A549 (cell line): Measurements from ENCODE around the gene EEF1AKMT1.

Experiments
- CBX8 ChIP-seq: fragments of 200-600 bp; sonication (generic); IDR thresholded peaks from 2 replicates; pipeline ENCODE4 v1.6.1; 2016
- CHD2 ChIP-seq: fragments of 150-350 bp; IDR thresholded peaks from 2 replicates; pipeline ENCODE4 v1.6.1; 2014; ENCODE audit warnings: low read length; ENCODE audit not compliant: partially characterized antibody
- CHD4 ChIP-seq: fragments of 200-600 bp; sonication (generic); IDR thresholded peaks from 2 replicates; pipeline ENCODE4 v1.6.1; 2016; ENCODE audit warnings: antibody characterized with exemption, mild to moderate bottlenecking, borderline replicate concordance
- CTCF ChIP-seq: fragments of >200 bp; sonication (Bioruptor Twin); formaldehyde crosslinking; IDR thresholded peaks from 3 replicates; pipeline ENCODE4 v1.5.1; 2016
- HMGXB4 ChIP-seq: fragments of 250-450 bp; sonication (Bioruptor Pico); IDR thresholded peaks from 2 replicates; pipeline ENCODE4 v1.5.0; 2021; ENCODE audit warnings: mild to moderate bottlenecking, moderate library complexity, borderline replicate concordance
- KDM1A ChIP-seq: fragments of 200-600 bp; sonication (generic); IDR thresholded peaks from 2 replicates; pipeline ENCODE4 v1.6.1; 2016; ENCODE audit warnings: low read depth, mild to moderate bottlenecking
- MAX ChIP-seq: IDR thresholded peaks from 2 replicates; pipeline ENCODE4 v1.6.1; 2012
- NPAS2 ChIP-seq: fragments of 250-450 bp; sonication (Bioruptor Pico); IDR thresholded peaks from 2 replicates; pipeline ENCODE4 v1.8.0; 2022; ENCODE audit warnings: mild to moderate bottlenecking, moderate library complexity, borderline replicate concordance
- NR3C1 ChIP-seq: fragments of >200 bp; sonication (Bioruptor Twin); formaldehyde crosslinking; IDR thresholded peaks from 3 replicates; pipeline ENCODE4 v1.6.1; 2017
- POLR2A ChIP-seq: IDR thresholded peaks from 2 replicates; pipeline ENCODE4 v1.6.1; 2012; ENCODE audit warnings: mild to moderate bottlenecking, low read length
- RARB ChIP-seq: fragments of 250-450 bp; sonication (Bioruptor Pico); IDR thresholded peaks from 2 replicates; pipeline ENCODE4 v1.8.0; 2021; ENCODE audit warnings: mild to moderate bottlenecking, moderate library complexity
- REST ChIP-seq: fragments of 200-600 bp; sonication (generic); IDR thresholded peaks from 2 replicates; pipeline ENCODE4 v1.6.1; 2016; ENCODE audit warnings: antibody characterized with exemption, mild to moderate bottlenecking, moderate library complexity
- SMC3 ChIP-seq: fragments of >200 bp; sonication (Bioruptor Twin); formaldehyde crosslinking; IDR thresholded peaks from 3 replicates; pipeline ENCODE4 v1.6.1; 2018; ENCODE audit warnings: inconsistent platforms

- no peak for TF ChIP-seq CTCF
- no peak for TF ChIP-seq POLR2A
- TF ChIP-seq REST: no peak
- TF ChIP-seq MAX: no peak
- TF ChIP-seq CHD4: no peak
- TF ChIP-seq CBX8: no peak
- TF ChIP-seq NPAS2: no peak
- TF ChIP-seq HMGXB4: no peak
- no peak for TF ChIP-seq NR3C1
- no peak for TF ChIP-seq SMC3
- TF ChIP-seq KDM1A: no peak
- TF ChIP-seq CHD2: no peak
- no peak for TF ChIP-seq RARB (CRISPR knock-in tag)
Measured at GRCh38 chr13:20685092-20685491, 88.7 kb downstream of the EEF1AKMT1 start.
